Subcutaneous adipose tissue (tissue), 4 donors: ENCODE data around the gene MED13L. TPM values are rescaled to one million over a fixed set of nuclear protein-coding genes. Genes with fewer than 3 reads are reported as not detected.

Experiments used
- total RNA-seq, 4 donors: library from RNA; depleted of rRNA; stranded (reverse); fragments of >200 nt; gene quantifications; one replicate each; pipeline ENCODE4 v1.1.0, GENCODE V29; 2016
- TF ChIP-seq, protein P1 (sequence below): fragments of 450-650 bp; IDR thresholded peaks from one replicate; pipeline ENCODE4 v1.5.1; 2016; ENCODE audit warnings: low read depth, mild to moderate bottlenecking, control low read depth, antibody characterized with exemption, moderate library complexity

The MED13L gene
- total RNA-seq, 4 donors from 2014 or later: 164 to 285 (median 225) TPM

DNA sequence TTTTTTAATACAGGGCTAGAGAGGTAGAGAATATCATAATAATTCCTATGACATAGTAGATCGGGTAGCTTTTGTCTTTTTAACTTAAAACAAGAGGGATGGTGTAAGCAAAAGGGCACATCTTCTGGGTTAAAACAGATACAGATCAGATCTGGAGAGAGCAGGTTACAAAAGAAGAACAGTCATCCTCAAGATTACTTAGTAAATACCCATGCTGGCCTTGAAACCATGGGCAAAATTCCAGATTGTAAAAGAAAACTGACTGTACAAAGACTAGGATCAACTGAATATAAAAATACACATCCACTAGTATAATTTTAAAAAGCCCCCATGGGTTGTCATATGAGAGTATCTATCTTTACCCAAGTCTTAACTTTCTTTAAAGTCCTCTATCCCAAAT lies 76.7 kb downstream of the MED13L start:
- TF ChIP-seq, protein P1, sequence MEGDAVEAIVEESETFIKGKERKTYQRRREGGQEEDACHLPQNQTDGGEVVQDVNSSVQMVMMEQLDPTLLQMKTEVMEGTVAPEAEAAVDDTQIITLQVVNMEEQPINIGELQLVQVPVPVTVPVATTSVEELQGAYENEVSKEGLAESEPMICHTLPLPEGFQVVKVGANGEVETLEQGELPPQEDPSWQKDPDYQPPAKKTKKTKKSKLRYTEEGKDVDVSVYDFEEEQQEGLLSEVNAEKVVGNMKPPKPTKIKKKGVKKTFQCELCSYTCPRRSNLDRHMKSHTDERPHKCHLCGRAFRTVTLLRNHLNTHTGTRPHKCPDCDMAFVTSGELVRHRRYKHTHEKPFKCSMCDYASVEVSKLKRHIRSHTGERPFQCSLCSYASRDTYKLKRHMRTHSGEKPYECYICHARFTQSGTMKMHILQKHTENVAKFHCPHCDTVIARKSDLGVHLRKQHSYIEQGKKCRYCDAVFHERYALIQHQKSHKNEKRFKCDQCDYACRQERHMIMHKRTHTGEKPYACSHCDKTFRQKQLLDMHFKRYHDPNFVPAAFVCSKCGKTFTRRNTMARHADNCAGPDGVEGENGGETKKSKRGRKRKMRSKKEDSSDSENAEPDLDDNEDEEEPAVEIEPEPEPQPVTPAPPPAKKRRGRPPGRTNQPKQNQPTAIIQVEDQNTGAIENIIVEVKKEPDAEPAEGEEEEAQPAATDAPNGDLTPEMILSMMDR: no peak

DNA sequence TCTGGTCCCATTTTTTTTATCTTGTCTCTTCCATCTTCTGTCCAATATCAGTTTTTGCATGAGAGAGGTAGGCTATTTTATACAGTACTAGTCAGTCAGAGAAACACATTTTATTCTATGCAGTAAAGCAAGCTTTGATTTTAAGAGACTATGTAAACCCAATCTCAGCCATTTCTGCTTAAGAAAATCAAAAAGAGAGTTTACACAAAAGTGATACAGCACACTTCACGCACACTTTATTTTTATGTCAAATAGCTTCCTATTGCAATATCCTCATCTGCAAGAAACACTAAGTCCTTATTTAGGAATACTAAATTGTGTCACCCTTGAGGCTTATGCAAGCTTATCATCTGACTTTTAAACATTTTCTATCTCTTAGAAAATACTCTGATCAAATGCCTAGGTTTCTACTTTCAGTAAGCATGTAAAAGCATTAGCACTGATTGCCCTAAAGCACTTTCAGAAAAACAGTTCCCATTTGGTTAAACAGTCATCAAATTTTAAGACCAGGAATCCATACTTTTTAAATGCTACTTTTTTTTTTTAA lies 78.3 kb downstream of the MED13L start:
- TF ChIP-seq, protein P1: no peak

GRCh38 chr12:116196752-116197718 lies 80.5 kb downstream of the MED13L start:
- TF ChIP-seq, protein P1: no peak

- TF ChIP-seq, protein P1: no peak
Observed at GRCh38 chr12:116196226-116196625, 81.3 kb downstream of the MED13L start.

GRCh38 chr12:116194935-116195431 lies 82.5 kb downstream of the MED13L start:
- TF ChIP-seq, protein P1: no peak

- TF ChIP-seq, protein P1: no peak
Observed at GRCh38 chr12:116189692-116190091, 87.8 kb downstream of the MED13L start.

DNA sequence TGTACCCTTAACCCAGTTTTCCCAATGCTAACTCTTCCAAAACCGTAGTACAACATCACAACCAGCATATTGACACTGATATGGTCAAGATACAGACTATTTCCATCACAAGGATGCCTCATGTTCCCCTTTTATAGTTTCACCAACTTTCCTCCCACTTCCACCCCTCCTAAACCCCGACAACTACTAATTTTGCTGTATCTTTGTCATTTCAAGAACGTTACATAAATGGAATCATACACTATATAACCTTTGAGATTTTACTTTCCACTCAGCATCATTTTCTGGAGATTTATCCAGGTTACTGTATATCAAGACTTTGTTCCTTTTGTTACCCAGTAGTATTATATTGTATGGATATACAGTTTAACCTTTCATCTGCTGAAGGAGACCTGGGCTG lies 88.9 kb downstream of the MED13L start:
- TF ChIP-seq, protein P1: no peak
